GM19467 (cell line): ENCODE measurements around the gene RNF123.

Experiments used
- ATAC-seq: cut with Tn5 transposase; IDR thresholded peaks from one replicate; pipeline ENCODE4 v1.9.1; 2021; ENCODE audit warnings: mild to moderate bottlenecking, moderate library complexity; ENCODE audit not compliant: unreplicated experiment

The RNF123 gene

GRCh38 chr3:49717959-49718857 lies 28.9 kb downstream of the RNF123 start:
- ATAC-seq, result no peak

GRCh38 chr3:49718858-49719213 lies 29.5 kb downstream of the RNF123 start:
- no peak for ATAC-seq

- peak; percentile 42 for ATAC-seq
These were observed 30.0 kb downstream of the RNF123 start, which contains the start of gene AMIGO3 for GRCh38 chr3:49719214-49719884. Gene AMIGO3 (minus strand): TSS chr3:49719684. CDS start chr3:49719465, 219 bp downstream.

- no peak for ATAC-seq
These were observed 31.7 kb downstream of the RNF123 start for GRCh38 chr3:49720855-49721595.

- no peak for ATAC-seq
These were observed 32.2 kb downstream of the RNF123 start for GRCh38 chr3:49721596-49721895.

- no peak for ATAC-seq
These were observed 32.8 kb downstream of the RNF123 start for GRCh38 chr3:49721896-49722781.

- no peak for ATAC-seq
These were observed 33.5 kb downstream of the RNF123 start for GRCh38 chr3:49722896-49723295.

GRCh38 chr3:49723296-49723627 lies 33.9 kb downstream of the RNF123 start:
- ATAC-seq, result no peak

- peak; percentile 74 for ATAC-seq
These were observed 34.5 kb downstream of the RNF123 start, which contains the start of gene GMPPB for GRCh38 chr3:49723628-49724551. Gene GMPPB (minus strand): TSS chr3:49723951. CDS start chr3:49723726, 225 bp downstream.

- no peak for ATAC-seq
These were observed 35.2 kb downstream of the RNF123 start for GRCh38 chr3:49724586-49724985.

- no peak for ATAC-seq
These were observed 36.7 kb downstream of the RNF123 start for GRCh38 chr3:49725906-49726681.

- ATAC-seq, result no peak
These were observed 38.0 kb downstream of the RNF123 start for GRCh38 chr3:49727154-49727923.

- ATAC-seq, result no peak
These were observed 38.6 kb downstream of the RNF123 start for GRCh38 chr3:49727924-49728361.

- no peak for ATAC-seq
These were observed 40.7 kb downstream of the RNF123 start for GRCh38 chr3:49729966-49730609.

GRCh38 chr3:49732597-49732996 lies 43.2 kb downstream of the RNF123 start:
- no peak for ATAC-seq

GRCh38 chr3:49733551-49733950 lies 44.2 kb downstream of the RNF123 start:
- ATAC-seq, result no peak

GRCh38 chr3:49734752-49735151 lies 45.4 kb downstream of the RNF123 start:
- ATAC-seq, result no peak
